Measurements from ENCODE around the gene GOLGA7B. TPM values are rescaled to one million over a fixed set of nuclear protein-coding genes. Genes with fewer than 3 reads are reported as not detected.

Gene GOLGA7B
- 1 to 10 TPM in 1 of 3 donors, under 1 TPM in 2; 0.11 to 2.7 (median 0.43) TPM for polyA plus RNA-seq

- H3K27ac ChIP-seq (ENCODE audit: low read depth, low read length), result no peak within 1 kb of the TSS
- WGBS, 3 donors, result 0 to 3% (median 1%) methylated on average over 26 to 81 of the region's 87 CpGs
Measured at GRCh38 chr10:97849687-97850402, at the start of gene GOLGA7B. Gene GOLGA7B (plus strand): TSS chr10:97849843. CDS start chr10:97850304, 461 bp downstream.

GRCh38 chr10:97800474-97800873 is 49.2 kb upstream of the GOLGA7B start:
- WGBS, 3 donors, result 84 to 91% (median 85%) methylated on average over 9 of the region's 9 CpGs
- H3K27ac ChIP-seq (ENCODE audit: low read depth, low read length), result no peak overlapping the region

GRCh38 chr10:97801422-97801821 is 48.2 kb upstream of the GOLGA7B start:
- H3K27ac ChIP-seq (ENCODE audit: low read depth, low read length), result no peak overlapping the region
- WGBS, 3 donors, result 53 to 75% (median 62%) methylated on average over 5 of the region's 5 CpGs

GRCh38 chr10:97805096-97805884 is 44.4 kb upstream of the GOLGA7B start:
- H3K27ac ChIP-seq (ENCODE audit: low read depth, low read length), result no peak overlapping the region
- WGBS, 3 donors, result 68 to 73% (median 69%) methylated on average over 12 of the region's 12 CpGs

- WGBS, 3 donors, result 79 to 85% (median 83%) methylated on average over 6 of the region's 6 CpGs
- no peak overlapping the region for H3K27ac ChIP-seq (ENCODE audit: low read depth, low read length)
Measured at GRCh38 chr10:97805949-97806348, 43.7 kb upstream of the GOLGA7B start.

GRCh38 chr10:97810446-97810845 is 39.2 kb upstream of the GOLGA7B start:
- no peak overlapping the region for H3K27ac ChIP-seq (ENCODE audit: low read depth, low read length)
- WGBS, 3 donors, result 77 to 85% (median 84%) methylated on average over 7 of the region's 7 CpGs

- WGBS, 3 donors, result 56 to 74% (median 61%) methylated on average over 3 of the region's 3 CpGs
Measured at GRCh38 chr10:97811958-97812357, 37.7 kb upstream of the GOLGA7B start.

GRCh38 chr10:97812696-97813095 is 36.9 kb upstream of the GOLGA7B start:
- whole genome bisulfite sequencing, 3 donors, result 76 to 81% (median 81%) methylated on average over 8 of the region's 8 CpGs
- no peak overlapping the region for H3K27ac ChIP-seq (ENCODE audit: low read depth, low read length)

More at GRCh38 chr10:97811958-97812357, 37.7 kb upstream of the GOLGA7B start:
- H3K27ac ChIP-seq (ENCODE audit: low read depth, low read length), result no peak overlapping the region

GRCh38 chr10:97813311-97813710 is 36.3 kb upstream of the GOLGA7B start:
- WGBS, 3 donors, result 50 to 65% (median 57%) methylated on average over 3 of the region's 3 CpGs
- no peak overlapping the region for H3K27ac ChIP-seq (ENCODE audit: low read depth, low read length)

GRCh38 chr10:97814996-97815395 is 34.6 kb upstream of the GOLGA7B start:
- no peak overlapping the region for H3K27ac ChIP-seq (ENCODE audit: low read depth, low read length)
- WGBS, 3 donors, result 86 to 91% (median 90%) methylated on average over 5 of the region's 5 CpGs

GRCh38 chr10:97816609-97817008 is 33.0 kb upstream of the GOLGA7B start:
- H3K27ac ChIP-seq (ENCODE audit: low read depth, low read length), result no peak overlapping the region
- 78 to 89% (median 89%) methylated on average over 4 of the region's 4 CpGs for WGBS, 3 donors

- no peak overlapping the region for H3K27ac ChIP-seq (ENCODE audit: low read depth, low read length)
Measured at GRCh38 chr10:97818572-97818971, 31.1 kb upstream of the GOLGA7B start.

- no peak overlapping the region for H3K27ac ChIP-seq (ENCODE audit: low read depth, low read length)
- 82 to 92% (median 87%) methylated on average over 8 of the region's 8 CpGs for WGBS, 3 donors
Measured at GRCh38 chr10:97820096-97820704, 29.4 kb upstream of the GOLGA7B start.

- WGBS, 3 donors, result 69 to 73% (median 72%) methylated on average over 8 to 9 of the region's 9 CpGs
- H3K27ac ChIP-seq (ENCODE audit: low read depth, low read length), result no peak overlapping the region
Measured at GRCh38 chr10:97821308-97822038, 28.2 kb upstream of the GOLGA7B start.

- WGBS, 3 donors, result 74 to 80% (median 75%) methylated on average over 10 of the region's 10 CpGs
- no peak overlapping the region for H3K27ac ChIP-seq (ENCODE audit: low read depth, low read length)
Measured at GRCh38 chr10:97822261-97822687, 27.4 kb upstream of the GOLGA7B start.

- 76 to 84% (median 79%) methylated on average over 12 of the region's 12 CpGs for WGBS, 3 donors
Measured at GRCh38 chr10:97823734-97824133, 25.9 kb upstream of the GOLGA7B start.

GRCh38 chr10:97825020-97825760 is 24.5 kb upstream of the GOLGA7B start:
- 73 to 85% (median 76%) methylated on average over 12 of the region's 12 CpGs for WGBS, 3 donors

More at GRCh38 chr10:97823734-97824133, 25.9 kb upstream of the GOLGA7B start:
- no peak overlapping the region for H3K27ac ChIP-seq (ENCODE audit: low read depth, low read length)

GRCh38 chr10:97826892-97827291 is 22.8 kb upstream of the GOLGA7B start:
- 75 to 85% (median 81%) methylated on average over 1 of the region's 1 CpG for WGBS, 3 donors
- H3K27ac ChIP-seq (ENCODE audit: low read depth, low read length), result no peak overlapping the region

More at GRCh38 chr10:97825020-97825760, 24.5 kb upstream of the GOLGA7B start:
- no peak overlapping the region for H3K27ac ChIP-seq (ENCODE audit: low read depth, low read length)

All from adipose tissue (tissue), 3 donors.